GM12864 (cell line): Measurements from ENCODE around the gene MAP4K2.

Source experiments
- DNase-seq: peaks from one replicate; pipeline ENCODE4 v3.0.0-alpha.2; 2011; ENCODE audit warnings: low read depth
- H3K4me3 ChIP-seq: 2 replicates; pipeline ENCODE4 v1.5.1; 2011; ENCODE audit warnings: mild to moderate bottlenecking, low read depth, low read length, control low read depth
- CTCF ChIP-seq: IDR thresholded peaks from 2 replicates; pipeline ENCODE4 v1.5.1; 2011; ENCODE audit warnings: low read depth, mild to moderate bottlenecking, moderate library complexity, low read length, control low read depth, inconsistent platforms; ENCODE audit errors: missing control alignments

MAP4K2 gene

DNA sequence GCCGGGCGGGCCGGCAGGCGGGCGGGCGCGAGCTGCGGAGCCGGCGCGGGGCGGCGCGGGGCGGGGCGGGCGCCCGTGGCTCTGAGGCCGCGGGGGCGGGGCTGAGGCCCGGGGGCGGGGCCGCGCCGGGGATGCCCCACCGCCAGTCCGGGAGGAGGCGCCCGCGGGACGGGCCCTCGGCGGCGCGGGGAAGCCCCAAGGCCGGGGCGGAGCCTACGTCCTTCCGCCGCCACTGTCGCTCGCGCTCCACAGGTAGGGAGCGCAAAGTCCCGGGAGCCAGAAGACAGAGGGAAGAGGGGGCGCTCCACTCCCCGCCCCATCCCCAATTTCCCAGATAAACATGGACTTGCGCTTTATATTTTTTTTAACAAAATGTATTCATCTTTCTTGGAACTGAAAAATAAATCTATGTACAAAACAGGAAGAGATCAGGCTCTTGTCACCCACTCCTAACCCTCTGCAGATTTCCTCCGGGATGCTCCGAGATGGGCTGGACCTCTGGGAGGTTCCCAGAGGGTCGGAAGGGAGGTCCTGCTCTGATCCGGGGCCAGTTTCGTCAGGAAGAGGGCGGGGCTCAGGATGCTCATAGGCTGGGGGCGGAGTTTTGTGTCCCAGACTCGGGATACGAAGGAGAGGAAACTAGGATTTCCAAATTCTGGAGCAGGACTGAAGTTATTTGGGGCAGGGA lies at the start of gene MAP4K2:
Gene MAP4K2 (minus strand): TSS at position 57 of the 688 bp plus-strand sequence. CDS start 65 bp downstream, outside the sequence.
- DNase-seq = no peak
- peak within 1 kb of the TSS; percentile 91 for H3K4me3 ChIP-seq
- TF ChIP-seq CTCF = no peak

DNA sequence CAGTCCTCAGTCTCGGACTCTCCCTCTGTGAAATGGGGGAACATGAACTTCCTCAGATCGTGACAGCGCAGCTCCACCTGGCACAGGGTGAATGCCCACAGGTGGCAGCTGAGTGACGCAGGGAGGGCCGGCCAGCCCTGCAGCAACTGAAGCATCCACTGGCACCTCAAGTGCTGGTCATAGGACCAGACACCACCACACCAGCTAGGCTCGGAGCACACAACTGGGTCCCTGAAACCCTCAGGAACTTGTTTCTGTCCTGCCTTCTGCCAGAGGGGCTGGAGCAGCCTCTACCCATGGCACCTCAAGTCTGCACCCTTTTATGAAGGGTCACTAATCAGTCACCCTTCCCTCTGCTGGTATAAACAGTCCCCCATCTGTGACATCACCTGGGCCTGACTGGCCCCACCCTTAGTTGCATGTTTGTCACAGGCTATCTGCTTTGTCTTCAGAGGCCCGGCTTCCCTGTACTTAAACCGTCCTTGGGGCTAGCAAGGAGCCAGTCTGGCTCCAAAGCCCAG lies 48.9 kb upstream of the MAP4K2 start:
- DNase-seq = no peak
- no peak for TF ChIP-seq CTCF
- H3K4me3 ChIP-seq = no peak overlapping the region

- peak; percentile 78 for DNase-seq
- H3K4me3 ChIP-seq = no peak overlapping the region
- TF ChIP-seq CTCF = peak; percentile 47
Measured at GRCh38 chr11:64850979-64851567, 48.1 kb upstream of the MAP4K2 start.

GRCh38 chr11:64849598-64850356 lies 46.8 kb upstream of the MAP4K2 start:
- no peak overlapping the region for H3K4me3 ChIP-seq
- TF ChIP-seq CTCF = no peak
- DNase-seq = no peak

GRCh38 chr11:64848826-64849597 lies 46.0 kb upstream of the MAP4K2 start:
- peak; percentile 11 for TF ChIP-seq CTCF
- H3K4me3 ChIP-seq = no peak overlapping the region
- DNase-seq = no peak

GRCh38 chr11:64848214-64848825 lies 45.3 kb upstream of the MAP4K2 start:
- no peak for TF ChIP-seq CTCF

More at GRCh38 chr11:64848214-64848825, 45.3 kb upstream of the MAP4K2 start:
- H3K4me3 ChIP-seq = no peak overlapping the region
- no peak for DNase-seq
